Upper lobe of right lung (tissue), 1 donor: Measurements from ENCODE around the gene TASL. TPM values are rescaled to one million over a fixed set of nuclear protein-coding genes. Genes with fewer than 3 reads are reported as not detected.
"Not testable (repeated sequence)": the region's sequence is repeated elsewhere in the genome, so short reads cannot be mapped to it uniquely, and the experiment has no call there.

ENCODE experiments used
- ATAC-seq: fragments of 200-7000 bp; cut with Tn5 transposase; one replicate; pipeline ENCODE4 v1.9.1; 2020; ENCODE audit warnings: mild to moderate bottlenecking, moderate library complexity
- DNase-seq: peaks from one replicate; pipeline ENCODE4 v3.0.0-alpha.2; 2020
- H3K27ac ChIP-seq: fragments of 200-600 bp; one replicate; pipeline ENCODE4 v1.8.0; 2022
- H3K27me3 ChIP-seq: fragments of 200-600 bp; one replicate; pipeline ENCODE4 v1.8.0; 2022; ENCODE audit warnings: mild to moderate bottlenecking
- H3K36me3 ChIP-seq: fragments of 200-600 bp; one replicate; pipeline ENCODE4 v1.8.0; 2022
- H3K4me1 ChIP-seq: fragments of 200-600 bp; one replicate; pipeline ENCODE4 v1.8.0; 2022
- H3K4me3 ChIP-seq: fragments of 200-600 bp; one replicate; pipeline ENCODE4 v1.8.0; 2022; ENCODE audit warnings: mild to moderate bottlenecking
- H3K9me3 ChIP-seq: fragments of 200-600 bp; one replicate; pipeline ENCODE4 v1.8.0; 2022
- CTCF ChIP-seq: fragments of 200-600 bp; IDR thresholded peaks from one replicate; pipeline ENCODE4 v1.8.0; 2022; ENCODE audit warnings: antibody characterized with exemption
- intact Hi-C: fragments of 100-400 bp; cut with DNase I; formaldehyde crosslinking; loops from one replicate; pipeline ENCODE4 v1.11.0; 2022
- total RNA-seq: library from RNA; stranded (reverse); fragmentation: NEBNext Ultra II Directional; extraction: Animal tissue kit (Norgen Biotek cat#: 25700); gene quantifications from one replicate; pipeline ENCODE4 v1.2.1, GENCODE V29; 2021
- donor health status: DM: no; HTN: yes; CAD: no; lungs with severe emphysema.

The TASL gene
- total RNA-seq, 1 donor from 2014 or later: 4.0 TPM

- H3K9me3 ChIP-seq: no peaks in the 10 kb centered on the region
- intact Hi-C loops: no loop called here
- H3K27ac ChIP-seq: no peak overlapping the region
- no peak overlapping the region for H3K4me3 ChIP-seq
- no peaks in the 10 kb centered on the region for H3K27me3 ChIP-seq
- DNase-seq (no peak), ATAC-seq (no peak)
- no peaks in the 10 kb centered on the region for H3K4me1 ChIP-seq
- no peaks in the 10 kb centered on the region for H3K36me3 ChIP-seq
- TF ChIP-seq CTCF: no peak
Observed at GRCh38 chrX:30607155-30607554, 29.6 kb upstream of the TASL start.

DNA sequence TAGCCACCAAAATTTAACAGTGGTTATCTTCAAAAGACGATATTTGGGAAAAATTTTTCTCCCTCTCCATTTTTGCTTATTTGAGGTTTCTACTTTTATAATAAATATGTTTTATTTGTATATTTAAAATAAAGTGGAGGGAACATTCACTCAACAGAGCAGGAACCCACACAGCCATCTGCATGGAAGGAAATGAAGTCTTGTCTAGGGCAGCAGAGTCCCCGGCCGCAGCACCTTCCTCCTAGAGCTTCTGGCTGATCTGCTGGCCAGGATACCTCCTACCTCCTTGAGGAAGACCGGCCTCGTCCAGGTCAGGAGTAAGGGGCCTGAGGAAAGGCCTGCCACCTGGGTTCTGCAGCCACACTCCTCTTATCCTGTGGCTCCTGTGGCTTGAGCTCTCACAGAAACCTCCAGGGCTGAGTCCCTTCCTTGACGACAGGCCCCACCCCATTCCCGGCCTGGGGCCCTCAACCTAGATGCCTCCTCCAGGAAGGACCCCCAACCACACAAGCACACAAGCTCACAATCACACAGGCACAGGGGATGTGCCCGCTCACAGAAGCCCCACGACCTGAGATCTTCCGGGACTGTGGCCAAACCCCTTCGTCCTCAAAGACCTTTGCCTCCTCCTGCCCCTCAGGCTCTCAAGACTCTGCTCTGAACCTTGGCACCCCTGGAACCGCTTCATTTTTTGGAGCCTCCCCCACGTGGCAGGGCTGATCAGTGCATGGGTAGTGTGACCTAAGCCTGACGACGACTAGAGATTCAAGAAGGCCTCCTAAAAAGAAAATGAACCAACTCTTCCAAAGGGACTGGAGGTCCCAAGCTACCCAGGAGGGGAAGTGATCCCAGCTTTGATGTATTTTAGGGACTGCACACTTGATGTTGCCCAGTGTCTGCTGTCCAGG is 23.0 kb upstream of the TASL start:
- DNase-seq, intact Hi-C loops, H3K4me1 ChIP-seq, H3K27me3 ChIP-seq, H3K36me3 ChIP-seq, H3K27ac ChIP-seq, ATAC-seq, H3K9me3 ChIP-seq, H3K4me3 ChIP-seq: not testable (repeated sequence)

DNA sequence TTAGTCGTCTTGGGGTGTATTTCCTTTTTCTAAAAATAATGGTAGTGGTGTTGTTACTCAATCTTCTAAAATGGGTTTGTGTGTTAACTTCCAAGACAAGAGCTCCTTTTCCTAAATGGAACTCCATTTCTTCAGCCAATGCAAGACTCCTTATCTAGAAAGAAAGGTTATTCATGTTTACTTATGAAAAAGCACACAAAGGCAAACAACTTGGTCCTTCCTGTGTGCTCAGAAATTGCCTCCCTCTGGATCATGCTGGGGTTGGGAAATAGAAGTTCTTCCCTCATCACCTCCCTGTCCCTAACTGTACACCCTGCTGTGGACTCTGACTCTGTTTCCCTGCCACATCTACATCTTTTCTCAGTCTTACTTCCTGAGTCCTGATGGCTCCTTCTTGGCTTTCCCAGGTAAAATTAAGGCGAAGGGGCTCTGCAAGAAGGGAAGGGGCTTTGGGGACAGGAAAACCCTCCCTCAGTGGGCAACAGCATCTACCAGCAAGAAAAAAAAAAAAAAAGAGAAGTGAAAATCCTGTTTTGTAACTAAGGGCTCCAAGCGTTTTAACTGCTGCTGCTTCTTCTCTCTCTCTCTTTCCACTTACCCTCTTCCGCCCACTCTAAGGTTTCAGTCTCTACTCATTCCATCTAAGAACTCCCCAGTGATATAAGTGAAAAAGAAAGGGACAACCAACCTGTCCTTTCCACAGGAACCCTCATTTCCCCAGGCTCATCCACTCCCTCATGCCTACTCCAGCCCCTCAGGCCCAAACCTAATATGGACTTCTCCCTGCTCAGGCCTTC is 19.8 kb upstream of the TASL start:
- Histone ChIP-seq H3K36me3 (no peaks in the 10 kb centered on the region), H3K27ac (peak overlapping the region; percentile 51), H3K4me1 (no peaks in the 10 kb centered on the region), H3K27me3 (no peaks in the 10 kb centered on the region), H3K4me3 (no peak overlapping the region), H3K9me3 (no peaks in the 10 kb centered on the region)
- DNase-seq (no peak), ATAC-seq (peak; percentile 71)
- intact Hi-C loops: no loop called here
- no peak for TF ChIP-seq CTCF

DNA sequence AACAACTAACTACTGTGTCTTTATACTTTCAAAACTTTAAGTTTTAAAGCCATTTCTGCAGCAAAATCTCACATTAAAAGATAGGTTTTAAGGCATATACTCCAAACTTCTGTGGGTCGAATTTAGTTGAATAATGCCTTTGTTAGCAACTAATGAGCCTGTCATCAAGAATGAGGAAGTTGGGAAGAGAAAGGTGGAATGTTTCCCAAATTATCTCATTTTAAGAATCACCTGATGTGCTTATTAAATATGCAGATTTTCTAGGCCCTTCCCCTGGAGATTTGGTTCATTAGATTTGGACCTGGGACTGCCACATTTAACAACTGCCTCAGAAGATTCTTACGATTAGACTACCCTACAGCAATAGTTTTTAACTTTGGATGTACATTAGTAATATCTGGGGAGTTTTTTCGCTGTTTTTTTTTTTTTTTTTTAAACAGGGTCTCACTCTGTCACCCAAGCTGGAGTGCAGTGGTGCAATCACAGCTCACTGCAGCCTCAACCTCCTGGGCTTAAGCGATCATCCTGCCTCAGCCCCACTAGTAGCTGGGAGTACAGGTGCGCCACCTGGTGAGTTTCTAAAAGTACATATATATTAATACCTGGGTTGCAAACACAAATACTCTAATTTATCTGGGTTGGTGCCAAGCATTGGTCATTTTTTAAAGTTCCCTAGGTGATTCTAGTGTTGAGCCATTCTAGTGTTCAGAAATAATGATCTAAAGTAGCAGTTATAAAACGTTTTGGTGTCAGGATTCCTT is 16.1 kb upstream of the TASL start:
- H3K9me3 ChIP-seq: no peaks in the 10 kb centered on the region
- no peaks in the 10 kb centered on the region for H3K4me1 ChIP-seq
- H3K4me3 ChIP-seq: no peak overlapping the region
- intact Hi-C loops: no loop called here
- no peak overlapping the region for H3K27ac ChIP-seq
- H3K27me3 ChIP-seq: no peaks in the 10 kb centered on the region
- no peak for TF ChIP-seq CTCF
- H3K36me3 ChIP-seq: no peaks in the 10 kb centered on the region
- DNase-seq (no peak), ATAC-seq (no peak)

GRCh38 chrX:30592831-30593230 is 15.3 kb upstream of the TASL start:
- Histone ChIP-seq H3K27ac (peak overlapping the region; percentile 17), H3K36me3 (no peaks in the 10 kb centered on the region), H3K9me3 (no peaks in the 10 kb centered on the region), H3K4me1 (no peaks in the 10 kb centered on the region), H3K4me3 (no peak overlapping the region), H3K27me3 (no peaks in the 10 kb centered on the region)
- DNase-seq (no peak), ATAC-seq (no peak)
- TF ChIP-seq CTCF: no peak
- intact Hi-C loops: no loop called here
